ENCODE data around the gene IQGAP2.

IQGAP2 gene

GRCh38 chr5:76580981-76581380, 177.9 kb downstream of the IQGAP2 start:
- ChIA-PET CTCF (no interaction called here), POLR2A (no interaction called here)
- DNase-seq (ENCODE audit: extremely low spot score): no peak
- TF ChIP-seq CTBP1 (IDR thresholded peaks at IDR 0.05; ENCODE audit: borderline replicate concordance): no peak
- no peak for TF ChIP-seq FOXM1 (IDR thresholded peaks at IDR 0.05; ENCODE audit: borderline replicate concordance)
- no peak for TF ChIP-seq HDGF (IDR thresholded peaks at IDR 0.05; ENCODE audit: borderline replicate concordance)
- TF ChIP-seq FOXK2 (IDR thresholded peaks at IDR 0.05): no peak
- no peak for TF ChIP-seq NFRKB (IDR thresholded peaks at IDR 0.05)
- no peak for TF ChIP-seq LEF1 (IDR thresholded peaks at IDR 0.05; ENCODE audit: borderline replicate concordance)
- no peak for TF ChIP-seq TARDBP (IDR thresholded peaks at IDR 0.05)
- no peak for TF ChIP-seq ELF4 (IDR thresholded peaks at IDR 0.05)
- TF ChIP-seq FOXA1 (IDR thresholded peaks at IDR 0.05): no peak
- TF ChIP-seq BHLHE40 (IDR thresholded peaks at IDR 0.05; ENCODE audit: borderline replicate concordance): no peak
- TF ChIP-seq ARNT (IDR thresholded peaks at IDR 0.05): no peak
- no peak for TF ChIP-seq ZNF384 (IDR thresholded peaks at IDR 0.05)
- no peak for TF ChIP-seq L3MBTL2 (conservative IDR thresholded peaks at IDR 0.05)
- no peak for TF ChIP-seq SP1 (IDR thresholded peaks at IDR 0.05)
- TF ChIP-seq, protein P1, sequence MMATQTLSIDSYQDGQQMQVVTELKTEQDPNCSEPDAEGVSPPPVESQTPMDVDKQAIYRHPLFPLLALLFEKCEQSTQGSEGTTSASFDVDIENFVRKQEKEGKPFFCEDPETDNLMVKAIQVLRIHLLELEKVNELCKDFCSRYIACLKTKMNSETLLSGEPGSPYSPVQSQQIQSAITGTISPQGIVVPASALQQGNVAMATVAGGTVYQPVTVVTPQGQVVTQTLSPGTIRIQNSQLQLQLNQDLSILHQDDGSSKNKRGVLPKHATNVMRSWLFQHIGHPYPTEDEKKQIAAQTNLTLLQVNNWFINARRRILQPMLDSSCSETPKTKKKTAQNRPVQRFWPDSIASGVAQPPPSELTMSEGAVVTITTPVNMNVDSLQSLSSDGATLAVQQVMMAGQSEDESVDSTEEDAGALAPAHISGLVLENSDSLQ (IDR thresholded peaks at IDR 0.05): no peak
- TF ChIP-seq SUZ12 (IDR thresholded peaks at IDR 0.05): no peak

DNA sequence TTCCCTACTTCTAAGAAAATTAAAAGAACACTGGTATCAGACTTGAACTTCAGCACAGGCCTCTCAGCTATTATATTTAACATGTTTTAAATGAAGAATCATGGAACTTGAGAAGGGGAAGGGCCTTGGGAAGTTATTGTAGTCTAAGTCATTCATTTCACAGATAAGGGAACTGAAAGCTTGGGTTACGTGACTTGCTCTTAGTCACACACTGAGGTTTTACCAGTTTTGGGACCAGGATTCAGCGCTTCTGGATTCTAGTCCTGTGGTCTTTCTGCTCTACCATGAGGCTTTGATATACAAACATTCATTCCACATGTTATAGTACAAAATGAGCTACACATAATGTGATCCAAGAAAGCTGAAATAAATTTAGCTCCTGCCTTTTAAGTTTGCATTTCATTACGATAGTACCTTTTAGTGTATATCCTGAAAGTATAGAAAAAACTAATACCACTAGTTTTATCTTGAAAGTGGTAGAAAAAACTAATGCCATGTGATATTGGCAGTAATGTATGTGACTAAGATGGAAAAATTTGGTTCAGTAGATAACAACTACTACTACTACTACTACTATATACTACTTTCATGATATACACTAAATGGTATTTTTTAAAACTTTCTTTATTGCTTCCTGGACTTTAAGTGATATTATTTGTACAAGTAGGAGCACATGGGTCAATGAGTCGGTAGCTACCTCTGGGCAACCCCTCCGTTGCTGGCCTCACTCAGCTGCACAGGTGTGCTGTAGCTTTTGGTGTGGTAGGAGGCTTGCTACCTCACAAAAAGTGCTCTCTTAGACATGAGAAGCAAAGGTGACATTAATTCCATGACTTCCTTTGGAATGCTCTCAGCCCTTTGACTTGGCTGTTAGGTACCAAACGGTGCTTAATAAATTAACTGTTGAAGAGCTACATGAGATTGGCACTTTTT, 179.4 kb downstream of the IQGAP2 start:
- CTCF ChIA-PET: interaction anchor here (0.6 to 2.0 kb wide), 5 partner anchors 9 to 328 kb away, joined by 3 to 8 read pairs (median 3); partner anchors contain the start of gene IQGAP2
- no peak for TF ChIP-seq HDGF (IDR thresholded peaks at IDR 0.05; ENCODE audit: borderline replicate concordance)
- TF ChIP-seq CTBP1 (IDR thresholded peaks at IDR 0.05; ENCODE audit: borderline replicate concordance): no peak
- no peak for TF ChIP-seq FOXK2 (IDR thresholded peaks at IDR 0.05)
- TF ChIP-seq FOXM1 (IDR thresholded peaks at IDR 0.05; ENCODE audit: borderline replicate concordance): no peak
- no peak for TF ChIP-seq LEF1 (IDR thresholded peaks at IDR 0.05; ENCODE audit: borderline replicate concordance)
- TF ChIP-seq FOXA1 (IDR thresholded peaks at IDR 0.05): no peak
- TF ChIP-seq L3MBTL2 (conservative IDR thresholded peaks at IDR 0.05): no peak
- TF ChIP-seq, protein P1 (IDR thresholded peaks at IDR 0.05): no peak
- TF ChIP-seq ELF4 (IDR thresholded peaks at IDR 0.05): no peak
- no peak for TF ChIP-seq TARDBP (IDR thresholded peaks at IDR 0.05)
- TF ChIP-seq BHLHE40 (IDR thresholded peaks at IDR 0.05; ENCODE audit: borderline replicate concordance): no peak
- TF ChIP-seq NFRKB (IDR thresholded peaks at IDR 0.05): no peak
- no peak for TF ChIP-seq SP1 (IDR thresholded peaks at IDR 0.05)
- TF ChIP-seq SUZ12 (IDR thresholded peaks at IDR 0.05): no peak
- no peak for TF ChIP-seq ZNF384 (IDR thresholded peaks at IDR 0.05)
- no peak for TF ChIP-seq ARNT (IDR thresholded peaks at IDR 0.05)
- POLR2A ChIA-PET: interaction anchor here (1.2 kb wide), 1 partner anchor 179 kb away, joined by 3 read pairs; the partner anchor contains the start of gene IQGAP2
- DNase-seq (ENCODE audit: extremely low spot score): no peak

GRCh38 chr5:76583163-76584047, 180.3 kb downstream of the IQGAP2 start:
- TF ChIP-seq ZNF384 (IDR thresholded peaks at IDR 0.05) (no peak), BHLHE40 (IDR thresholded peaks at IDR 0.05; ENCODE audit: borderline replicate concordance) (no peak), ARNT (IDR thresholded peaks at IDR 0.05) (no peak), CTBP1 (IDR thresholded peaks at IDR 0.05; ENCODE audit: borderline replicate concordance) (no peak), ELF4 (IDR thresholded peaks at IDR 0.05) (no peak), SUZ12 (IDR thresholded peaks at IDR 0.05) (no peak), SP1 (IDR thresholded peaks at IDR 0.05) (no peak), FOXK2 (IDR thresholded peaks at IDR 0.05) (no peak), LEF1 (IDR thresholded peaks at IDR 0.05; ENCODE audit: borderline replicate concordance) (no peak), FOXM1 (IDR thresholded peaks at IDR 0.05; ENCODE audit: borderline replicate concordance) (no peak), L3MBTL2 (conservative IDR thresholded peaks at IDR 0.05) (no peak)
- ChIA-PET CTCF (interaction anchor here (0.7 to 2.0 kb wide), 7 partner anchors 8 to 839 kb away, joined by 3 to 8 read pairs (median 3); partner anchors contain the start of gene IQGAP2), POLR2A (interaction anchor here (1.2 kb wide), 1 partner anchor 180 kb away, joined by 3 read pairs; the partner anchor contains the start of gene IQGAP2)
- no peak for DNase-seq (ENCODE audit: extremely low spot score)

GRCh38 chr5:76585783-76586217, 182.7 kb downstream of the IQGAP2 start:
- POLR2A ChIA-PET: no interaction called here
- CTCF ChIA-PET: no interaction called here
- TF ChIP-seq, protein P1 (IDR thresholded peaks at IDR 0.05): peak; percentile 76
- TF ChIP-seq TARDBP (IDR thresholded peaks at IDR 0.05): no peak
- TF ChIP-seq NFRKB (IDR thresholded peaks at IDR 0.05): no peak
- TF ChIP-seq SP1 (IDR thresholded peaks at IDR 0.05): no peak
- TF ChIP-seq ARNT (IDR thresholded peaks at IDR 0.05): peak; percentile 76
- TF ChIP-seq FOXM1 (IDR thresholded peaks at IDR 0.05; ENCODE audit: borderline replicate concordance): no peak
- TF ChIP-seq FOXA1 (IDR thresholded peaks at IDR 0.05): peak; percentile 29; the same call in 1 of the 2 replicates
- no peak for DNase-seq (ENCODE audit: extremely low spot score)

- POLR2A ChIA-PET: no interaction called here
- CTCF ChIA-PET: interaction anchor here (0.9 kb wide), 1 partner anchor 188 kb away, joined by 3 read pairs; no protein-coding TSS in a partner anchor
- DNase-seq (ENCODE audit: extremely low spot score): no peak
- TF ChIP-seq NFRKB (IDR thresholded peaks at IDR 0.05) (no peak), TARDBP (IDR thresholded peaks at IDR 0.05) (no peak), CTBP1 (IDR thresholded peaks at IDR 0.05; ENCODE audit: borderline replicate concordance) (no peak), SUZ12 (IDR thresholded peaks at IDR 0.05) (no peak), ZNF384 (IDR thresholded peaks at IDR 0.05) (no peak), BHLHE40 (IDR thresholded peaks at IDR 0.05; ENCODE audit: borderline replicate concordance) (no peak)
- TF ChIP-seq, protein P1 (IDR thresholded peaks at IDR 0.05): no peak
Measured at GRCh38 chr5:76586531-76586930, 183.4 kb downstream of the IQGAP2 start.
